Heart left ventricle (tissue), 13 donors: ENCODE measurements around the gene KIAA0825.
"Not testable (repeated sequence)": the region's sequence is repeated elsewhere in the genome, so short reads cannot be mapped to it uniquely, and the experiment has no call there.

Source experiments
- CTCF ChIP-seq, 12 donors: fragments of 200-600 bp; sonication (generic) in 4 of 12; IDR thresholded peaks; one replicate each; pipeline versions ENCODE4 v1.5.0 to v1.8.0; 2018 to 2022; ENCODE audit warnings: antibody characterized with exemption in 12 of 12, mild to moderate bottlenecking in 5 of 12
- POLR2A ChIP-seq, 2 donors: fragments of 450-650 bp; IDR thresholded peaks; one replicate each; pipeline ENCODE4 v1.6.1; 2017; ENCODE audit warnings: antibody characterized with exemption in 2 of 2, mild to moderate bottlenecking in 2 of 2, moderate library complexity in 2 of 2
- donor health status: ischemic (EF 13 %, LVEDD 7.1; RV severe dilation, severe dysfunction).
- donor health status: DM: no; HTN: yes; CAD: no.
- donor health status: DM: no; HTN: no; CAD: no.
- donor health status: ischemic (EF 25% LVEDD 6.9; RV normal size, moderate dysfunction).
- donor health status: ischemic (EF 25% LVEDD 5.7; RV mildly dilated, moderate dysfunction).
- donor health status: ischemic (EF 35%, LVEDD 5.7; RV mildly dilated, moderate dysfunction).
- donor health status: nonischemic (EF 11% LVEDD 7.7; RV severe dilation, severe dysfunction).
- donor health status: DM: yes; HTN: yes; CAD: no.
- donor health status: PGD.
- donor health status: ischemic (EF 29% LVEDD 5.4; RV normal size, mild dysfunction).
- donor health status: nonischemic (EF 23%, LVEDD 6.1; RV moderate dilation, normal function).

- not testable (repeated sequence) for TF ChIP-seq CTCF, POLR2A (IDR thresholded peaks at IDR 0.05)
Observed at GRCh38 chr5:94171070-94171469, 447.3 kb downstream of the KIAA0825 start.
